GM20431 (cell line): ENCODE measurements around the gene AIF1.
"Not testable (repeated sequence)": the region's sequence is repeated elsewhere in the genome, so short reads cannot be mapped to it uniquely, and the experiment has no call there.

Source experiments
- in situ Hi-C: fragments of 300-500 bp; cut with MseI, MboI; formaldehyde crosslinking; loops from one replicate; pipeline ENCODE4 v1.15.0; 2020; ENCODE audit warnings: low sequenced_read_pairs; ENCODE audit not compliant: unreplicated experiment

The AIF1 gene

GRCh38 chr6:31580438-31580740, 34.6 kb upstream of the AIF1 start:
- in situ Hi-C loops = no loop called here

- in situ Hi-C loops = no loop called here
Measured at GRCh38 chr6:31580807-31581433, 34.1 kb upstream of the AIF1 start.

- in situ Hi-C loops = no loop called here
Measured at GRCh38 chr6:31581434-31582229, 33.4 kb upstream of the AIF1 start.

- in situ Hi-C loops = no loop called here
Measured at GRCh38 chr6:31582230-31582643, 32.8 kb upstream of the AIF1 start, which contains the start of gene LTB. LTB (minus strand) TSS chr6:31582424; CDS start chr6:31582417, 7 bp downstream.

GRCh38 chr6:31585491-31585890, 29.5 kb upstream of the AIF1 start:
- in situ Hi-C loops = no loop called here

GRCh38 chr6:31586008-31586407, 29.0 kb upstream of the AIF1 start, which contains the start of gene LST1:
LST1 (plus strand) TSS chr6:31586277; CDS start chr6:31587300, 1,023 bp downstream.
- in situ Hi-C loops = no loop called here

- in situ Hi-C loops = no loop called here
Measured at GRCh38 chr6:31586599-31587281, 28.3 kb upstream of the AIF1 start.

GRCh38 chr6:31587791-31588777, 26.9 kb upstream of the AIF1 start:
- in situ Hi-C loops = no loop called here

- in situ Hi-C loops = no loop called here
Measured at GRCh38 chr6:31588871-31589650, 26.0 kb upstream of the AIF1 start.

GRCh38 chr6:31590691-31591090, 24.3 kb upstream of the AIF1 start:
- in situ Hi-C loops = not testable (repeated sequence)

- in situ Hi-C loops = no loop called here
Measured at GRCh38 chr6:31592396-31592771, 22.6 kb upstream of the AIF1 start.

- in situ Hi-C loops = no loop called here
Measured at GRCh38 chr6:31597006-31597405, 18.0 kb upstream of the AIF1 start.

- in situ Hi-C loops = no loop called here
Measured at GRCh38 chr6:31607317-31607716, 7.7 kb upstream of the AIF1 start.

- in situ Hi-C loops = no loop called here
Measured at GRCh38 chr6:31609519-31610406, 5.3 kb upstream of the AIF1 start.

GRCh38 chr6:31610968-31611367, 4.1 kb upstream of the AIF1 start:
- in situ Hi-C loops = no loop called here

GRCh38 chr6:31614075-31614619, 887 bp upstream of the AIF1 start:
- in situ Hi-C loops = no loop called here

- in situ Hi-C loops = no loop called here
Measured at GRCh38 chr6:31615748-31616147, 714 bp downstream of the AIF1 start.

- in situ Hi-C loops = no loop called here
Measured at GRCh38 chr6:31617010-31617409, 2.0 kb downstream of the AIF1 start.
